ENCODE results near the gene DMP1.
A peak's percentile ranks its signal among the peaks of the same experiment; 100 is the strongest.

DMP1 gene

GRCh38 chr4:87649980-87650379 is at the start of gene DMP1:
Gene DMP1 (plus strand): TSS chr4:87650280. CDS start chr4:87656493, 6,213 bp downstream.
- DNase-seq: no peak

- DNase-seq: no peak
These were observed 48.7 kb upstream of the DMP1 start for GRCh38 chr4:87601361-87601760.

GRCh38 chr4:87608229-87608628 is 41.9 kb upstream of the DMP1 start, which contains the start of gene DSPP:
Gene DSPP (plus strand): TSS chr4:87608529. CDS start chr4:87610909, 2,380 bp downstream.
- no peak for DNase-seq

GRCh38 chr4:87614292-87614890 is 35.7 kb upstream of the DMP1 start:
- DNase-seq: no peak

- DNase-seq: no peak
These were observed 33.8 kb upstream of the DMP1 start for GRCh38 chr4:87616268-87616667.

GRCh38 chr4:87620086-87620485 is 30.0 kb upstream of the DMP1 start:
- no peak for DNase-seq

GRCh38 chr4:87620491-87620890 is 29.6 kb upstream of the DMP1 start:
- no peak for DNase-seq

- DNase-seq: no peak
These were observed 27.8 kb upstream of the DMP1 start for GRCh38 chr4:87622303-87622702.

- DNase-seq: no peak
These were observed 25.4 kb upstream of the DMP1 start for GRCh38 chr4:87624698-87625097.

- no peak for DNase-seq
These were observed 18.4 kb upstream of the DMP1 start for GRCh38 chr4:87631668-87632067.

GRCh38 chr4:87632469-87632868 is 17.6 kb upstream of the DMP1 start:
- no peak for DNase-seq

GRCh38 chr4:87633243-87633642 is 16.8 kb upstream of the DMP1 start:
- DNase-seq: no peak

- DNase-seq: no peak
These were observed 5.8 kb upstream of the DMP1 start for GRCh38 chr4:87644286-87644685.

GRCh38 chr4:87650938-87651337 is 858 bp downstream of the DMP1 start:
- DNase-seq: no peak

- DNase-seq: no peak
These were observed 1.9 kb downstream of the DMP1 start for GRCh38 chr4:87651941-87652340.

GRCh38 chr4:87654487-87655044 is 4.5 kb downstream of the DMP1 start:
- no peak for DNase-seq

GRCh38 chr4:87657525-87657924 is 7.4 kb downstream of the DMP1 start:
- DNase-seq: no peak

GRCh38 chr4:87659247-87659931 is 9.3 kb downstream of the DMP1 start:
- DNase-seq: no peak

GRCh38 chr4:87662871-87663270 is 12.8 kb downstream of the DMP1 start:
- no peak for DNase-seq

- DNase-seq: no peak
These were observed 19.3 kb downstream of the DMP1 start for GRCh38 chr4:87669373-87669772.

- no peak for DNase-seq
These were observed 27.7 kb downstream of the DMP1 start for GRCh38 chr4:87677731-87678130.

GRCh38 chr4:87679449-87680169 is 29.5 kb downstream of the DMP1 start:
- DNase-seq: peak; percentile 0

GRCh38 chr4:87680271-87680670 is 30.2 kb downstream of the DMP1 start:
- DNase-seq: no peak

GRCh38 chr4:87688316-87688715 is 38.2 kb downstream of the DMP1 start:
- no peak for DNase-seq
